ENCODE measurements around the gene MTREX. TPM values are rescaled to one million over a fixed set of nuclear protein-coding genes. Genes with fewer than 3 reads are reported as not detected.

The MTREX gene
- total and polyA plus RNA-seq, 9 donors = 43.9 to 73.1 (median 62.3) TPM

DNA sequence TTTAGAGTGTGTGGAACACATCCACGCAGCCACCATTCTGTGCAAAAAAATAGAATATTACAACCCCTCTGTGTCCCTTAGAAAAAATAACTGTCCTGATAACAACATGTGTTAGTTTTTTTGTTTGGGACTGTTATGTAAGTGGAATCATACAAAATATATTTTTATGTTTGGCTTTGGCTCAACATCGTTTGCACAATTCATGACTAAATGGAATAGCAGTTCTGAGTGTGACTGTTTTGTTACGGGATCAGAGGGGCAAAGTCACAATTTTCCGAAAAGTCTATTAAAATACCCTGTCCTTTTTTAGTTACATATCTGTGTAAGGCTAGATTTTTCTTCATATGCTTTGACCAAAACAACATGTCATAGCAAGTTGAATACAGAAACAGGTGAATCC is 12.8 kb downstream of the MTREX start:
- DNase-seq = no peak
- Histone ChIP-seq H3K27me3 (ENCODE audit: control insufficient read depth, insufficient read depth, low read length) (no peaks in the 10 kb centered on the region), H3K4me3 (ENCODE audit: low read length) (no peak overlapping the region), H3K4me1 (ENCODE audit: control insufficient read depth, insufficient read depth, low read length) (no peaks in the 10 kb centered on the region), H3K9me3 (replicated peaks; ENCODE audit: control insufficient read depth, low read depth, low read length) (no peaks in the 10 kb centered on the region), H3K36me3 (ENCODE audit: control insufficient read depth, insufficient read depth, low read length) (peaks cover 2% of the 10 kb centered on the region), H3K27ac (ENCODE audit: low read length) (no peak overlapping the region)
- WGBS (ENCODE audit: insufficient coverage) = no CpG with 5 or more reads among the region's 4 CpGs

DNA sequence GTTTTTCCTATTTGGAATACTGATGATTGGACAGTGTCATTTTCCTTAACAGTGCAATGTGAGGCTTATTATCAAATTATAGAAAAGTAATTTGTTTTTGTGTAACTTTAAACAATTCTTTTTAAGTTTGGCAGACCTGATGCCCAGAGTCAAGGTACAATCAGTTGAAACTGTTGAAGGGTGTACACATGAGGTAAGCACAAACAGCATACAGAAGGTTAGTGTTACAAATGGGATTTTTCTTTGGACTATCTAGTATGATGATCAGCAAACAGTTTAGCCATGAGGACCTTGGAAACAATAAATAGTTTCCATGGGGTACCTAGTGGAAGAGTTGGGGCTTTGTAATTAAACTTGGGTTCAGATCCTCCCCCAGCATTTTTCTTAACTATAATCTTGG is 16.2 kb downstream of the MTREX start:
- H3K9me3 ChIP-seq (replicated peaks; ENCODE audit: control insufficient read depth, low read depth, low read length) = no peaks in the 10 kb centered on the region
- no peak overlapping the region for H3K4me3 ChIP-seq (ENCODE audit: low read length)
- H3K4me1 ChIP-seq (ENCODE audit: control insufficient read depth, insufficient read depth, low read length) = no peaks in the 10 kb centered on the region
- H3K27me3 ChIP-seq (ENCODE audit: control insufficient read depth, insufficient read depth, low read length) = no peaks in the 10 kb centered on the region
- H3K27ac ChIP-seq (ENCODE audit: low read length) = no peak overlapping the region
- peaks cover 4% of the 10 kb centered on the region for H3K36me3 ChIP-seq (ENCODE audit: control insufficient read depth, insufficient read depth, low read length)
- DNase-seq = no peak

DNA sequence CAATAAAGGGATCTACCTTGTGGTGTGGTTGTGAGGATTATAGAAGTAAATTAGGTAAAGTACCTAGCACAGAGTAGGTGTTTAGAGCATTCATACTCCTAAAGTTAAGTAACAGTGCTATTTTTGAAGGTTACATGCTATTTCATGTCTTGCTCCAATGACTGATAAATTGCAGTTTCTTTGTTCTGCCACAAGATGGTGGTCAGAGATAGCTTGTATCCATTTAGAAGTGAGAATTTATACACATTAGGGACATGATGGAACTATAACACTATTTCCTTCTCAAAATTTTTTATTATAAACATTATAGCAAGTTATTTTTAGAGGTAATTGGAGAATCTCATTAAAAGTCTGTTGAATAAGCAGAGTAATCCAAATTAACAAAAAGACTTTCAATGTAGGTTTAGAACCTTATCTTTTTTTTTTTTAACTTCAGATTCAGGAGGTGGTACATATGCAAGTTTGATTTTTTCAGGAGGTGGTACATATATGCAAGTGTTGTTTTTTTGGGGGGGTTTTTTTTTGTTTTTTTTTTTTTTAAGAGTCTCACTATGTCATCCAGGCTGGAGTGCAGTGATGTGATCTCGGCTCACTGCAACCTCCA is 17.1 kb downstream of the MTREX start:
- no peaks in the 10 kb centered on the region for H3K9me3 ChIP-seq (replicated peaks; ENCODE audit: control insufficient read depth, low read depth, low read length)
- DNase-seq = peak; percentile 56
- H3K27ac ChIP-seq (ENCODE audit: low read length) = no peak overlapping the region
- no peaks in the 10 kb centered on the region for H3K27me3 ChIP-seq (ENCODE audit: control insufficient read depth, insufficient read depth, low read length)
- WGBS (ENCODE audit: insufficient coverage) = no CpG with 5 or more reads among the region's 1 CpG
- no peaks in the 10 kb centered on the region for H3K4me1 ChIP-seq (ENCODE audit: control insufficient read depth, insufficient read depth, low read length)
- H3K4me3 ChIP-seq (ENCODE audit: low read length) = no peak overlapping the region
- peaks cover 8% of the 10 kb centered on the region for H3K36me3 ChIP-seq (ENCODE audit: control insufficient read depth, insufficient read depth, low read length)

- Histone ChIP-seq H3K27ac (ENCODE audit: low read length) (no peak overlapping the region), H3K36me3 (ENCODE audit: control insufficient read depth, insufficient read depth, low read length) (peaks cover 11% of the 10 kb centered on the region), H3K4me1 (ENCODE audit: control insufficient read depth, insufficient read depth, low read length) (no peaks in the 10 kb centered on the region), H3K9me3 (replicated peaks; ENCODE audit: control insufficient read depth, low read depth, low read length) (no peaks in the 10 kb centered on the region), H3K27me3 (ENCODE audit: control insufficient read depth, insufficient read depth, low read length) (no peaks in the 10 kb centered on the region), H3K4me3 (ENCODE audit: low read length) (no peak overlapping the region)
- no CpG with 5 or more reads among the region's 5 CpGs for WGBS (ENCODE audit: insufficient coverage)
- no peak for DNase-seq
Measured at GRCh38 chr5:55325621-55326020, 17.8 kb downstream of the MTREX start.

GRCh38 chr5:55327281-55327680 is 19.5 kb downstream of the MTREX start:
- Histone ChIP-seq H3K4me1 (ENCODE audit: control insufficient read depth, insufficient read depth, low read length) (no peaks in the 10 kb centered on the region), H3K27me3 (ENCODE audit: control insufficient read depth, insufficient read depth, low read length) (no peaks in the 10 kb centered on the region), H3K4me3 (ENCODE audit: low read length) (no peak overlapping the region), H3K9me3 (replicated peaks; ENCODE audit: control insufficient read depth, low read depth, low read length) (no peaks in the 10 kb centered on the region), H3K36me3 (ENCODE audit: control insufficient read depth, insufficient read depth, low read length) (peaks cover 18% of the 10 kb centered on the region), H3K27ac (ENCODE audit: low read length) (no peak overlapping the region)
- no CpG with 5 or more reads among the region's 2 CpGs for WGBS (ENCODE audit: insufficient coverage)
- no peak for DNase-seq

GRCh38 chr5:55331321-55331720 is 23.5 kb downstream of the MTREX start:
- no peaks in the 10 kb centered on the region for H3K9me3 ChIP-seq (replicated peaks; ENCODE audit: control insufficient read depth, low read depth, low read length)
- no peak overlapping the region for H3K27ac ChIP-seq (ENCODE audit: low read length)
- H3K27me3 ChIP-seq (ENCODE audit: control insufficient read depth, insufficient read depth, low read length) = no peaks in the 10 kb centered on the region
- H3K36me3 ChIP-seq (ENCODE audit: control insufficient read depth, insufficient read depth, low read length) = peaks cover 18% of the 10 kb centered on the region
- no peak for DNase-seq
- 58% methylated on average over 1 of the region's 3 CpGs for whole genome bisulfite sequencing (ENCODE audit: insufficient coverage)
- H3K4me3 ChIP-seq (ENCODE audit: low read length) = no peak overlapping the region
- no peaks in the 10 kb centered on the region for H3K4me1 ChIP-seq (ENCODE audit: control insufficient read depth, insufficient read depth, low read length)

DNA sequence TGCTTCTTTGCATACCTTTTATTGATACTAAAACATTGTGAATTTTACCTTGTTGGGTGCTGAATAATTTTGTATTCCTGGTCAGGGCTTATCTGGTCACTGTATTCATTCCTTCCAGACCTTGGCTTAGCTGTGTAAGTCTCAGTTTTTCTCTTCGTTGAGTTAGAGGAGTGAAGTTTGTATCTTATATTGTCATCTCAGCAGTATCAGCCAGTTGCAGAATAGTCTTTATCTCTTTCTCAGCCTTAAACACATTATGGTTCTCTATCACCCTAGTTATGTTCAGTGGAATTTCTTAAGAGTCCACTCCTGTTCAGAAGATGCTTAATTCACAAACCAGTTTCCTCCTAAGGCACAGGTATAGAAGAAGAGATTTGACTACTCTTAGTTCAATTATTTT is 25.2 kb downstream of the MTREX start:
- no peaks in the 10 kb centered on the region for H3K4me1 ChIP-seq (ENCODE audit: control insufficient read depth, insufficient read depth, low read length)
- DNase-seq = no peak
- peaks cover 18% of the 10 kb centered on the region for H3K36me3 ChIP-seq (ENCODE audit: control insufficient read depth, insufficient read depth, low read length)
- H3K9me3 ChIP-seq (replicated peaks; ENCODE audit: control insufficient read depth, low read depth, low read length) = no peaks in the 10 kb centered on the region
- WGBS (ENCODE audit: insufficient coverage) = no CpG with 5 or more reads among the region's 1 CpG
- H3K4me3 ChIP-seq (ENCODE audit: low read length) = no peak overlapping the region
- H3K27ac ChIP-seq (ENCODE audit: low read length) = no peak overlapping the region
- no peaks in the 10 kb centered on the region for H3K27me3 ChIP-seq (ENCODE audit: control insufficient read depth, insufficient read depth, low read length)

DNA sequence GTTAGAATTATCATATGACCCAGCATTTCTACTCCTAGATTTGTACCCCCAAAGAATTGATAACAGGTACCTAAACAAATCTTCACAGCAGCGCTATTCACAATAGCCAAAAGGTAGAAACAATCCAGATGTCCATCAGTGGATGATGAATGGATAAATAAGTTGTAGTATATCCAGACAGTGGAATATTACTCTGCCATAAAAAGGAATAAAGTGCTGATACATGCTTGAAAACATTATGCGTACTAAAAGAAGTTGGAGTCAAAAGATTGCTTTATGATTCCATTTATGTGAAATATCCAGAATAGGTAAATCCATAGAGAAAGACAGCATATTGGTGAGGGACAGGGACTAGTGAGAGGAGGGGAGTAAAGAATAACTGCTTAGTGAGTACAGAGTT is 26.0 kb downstream of the MTREX start:
- Histone ChIP-seq H3K36me3 (ENCODE audit: control insufficient read depth, insufficient read depth, low read length) (peaks cover 19% of the 10 kb centered on the region), H3K9me3 (replicated peaks; ENCODE audit: control insufficient read depth, low read depth, low read length) (no peaks in the 10 kb centered on the region), H3K27ac (ENCODE audit: low read length) (no peak overlapping the region), H3K4me1 (ENCODE audit: control insufficient read depth, insufficient read depth, low read length) (no peaks in the 10 kb centered on the region), H3K4me3 (ENCODE audit: low read length) (no peak overlapping the region), H3K27me3 (ENCODE audit: control insufficient read depth, insufficient read depth, low read length) (no peaks in the 10 kb centered on the region)
- WGBS (ENCODE audit: insufficient coverage) = 100% methylated on average over 1 of the region's 2 CpGs
- no peak for DNase-seq

GRCh38 chr5:55338092-55338613 is 30.4 kb downstream of the MTREX start:
- Histone ChIP-seq H3K9me3 (replicated peaks; ENCODE audit: control insufficient read depth, low read depth, low read length) (no peaks in the 10 kb centered on the region), H3K4me1 (ENCODE audit: control insufficient read depth, insufficient read depth, low read length) (no peaks in the 10 kb centered on the region), H3K4me3 (ENCODE audit: low read length) (no peak overlapping the region), H3K36me3 (ENCODE audit: control insufficient read depth, insufficient read depth, low read length) (peaks cover 6% of the 10 kb centered on the region), H3K27me3 (ENCODE audit: control insufficient read depth, insufficient read depth, low read length) (no peaks in the 10 kb centered on the region), H3K27ac (ENCODE audit: low read length) (no peak overlapping the region)
- WGBS (ENCODE audit: insufficient coverage) = no CpG with 5 or more reads among the region's 2 CpGs
- no peak for DNase-seq

- no peak for DNase-seq
- Histone ChIP-seq H3K36me3 (ENCODE audit: control insufficient read depth, insufficient read depth, low read length) (peaks cover 6% of the 10 kb centered on the region), H3K4me3 (ENCODE audit: low read length) (no peak overlapping the region), H3K27me3 (ENCODE audit: control insufficient read depth, insufficient read depth, low read length) (no peaks in the 10 kb centered on the region), H3K27ac (ENCODE audit: low read length) (no peak overlapping the region), H3K4me1 (ENCODE audit: control insufficient read depth, insufficient read depth, low read length) (no peaks in the 10 kb centered on the region), H3K9me3 (replicated peaks; ENCODE audit: control insufficient read depth, low read depth, low read length) (no peaks in the 10 kb centered on the region)
- no CpG with 5 or more reads among the region's 5 CpGs for WGBS (ENCODE audit: insufficient coverage)
Measured at GRCh38 chr5:55338810-55339243, 31.0 kb downstream of the MTREX start.

GRCh38 chr5:55343107-55343506 is 35.3 kb downstream of the MTREX start:
- H3K27me3 ChIP-seq (ENCODE audit: control insufficient read depth, insufficient read depth, low read length) = no peaks in the 10 kb centered on the region
- no peak overlapping the region for H3K27ac ChIP-seq (ENCODE audit: low read length)
- no peaks in the 10 kb centered on the region for H3K4me1 ChIP-seq (ENCODE audit: control insufficient read depth, insufficient read depth, low read length)
- no peak for DNase-seq
- WGBS (ENCODE audit: insufficient coverage) = no CpG with 5 or more reads among the region's 4 CpGs
- peaks cover 3% of the 10 kb centered on the region for H3K9me3 ChIP-seq (replicated peaks; ENCODE audit: control insufficient read depth, low read depth, low read length)
- H3K4me3 ChIP-seq (ENCODE audit: low read length) = no peak overlapping the region
- H3K36me3 ChIP-seq (ENCODE audit: control insufficient read depth, insufficient read depth, low read length) = peaks cover 21% of the 10 kb centered on the region

Measured in muscle of leg (tissue), 11 donors.